ENCODE data around the gene AMDHD2.

The AMDHD2 gene

GRCh38 chr16:2499454-2499853, 20.7 kb upstream of the AMDHD2 start:
- Histone ChIP-seq H3K4me3 (ENCODE audit: low read length) (no peak overlapping the region), H3K4me1 (ENCODE audit: control insufficient read depth, insufficient read depth, low read length) (peaks cover 4% of the 10 kb centered on the region), H3K9me3 (ENCODE audit: control insufficient read depth, insufficient read depth, low read length) (no peaks in the 10 kb centered on the region), H3K36me3 (ENCODE audit: control insufficient read depth, insufficient read depth, low read length) (peaks cover 22% of the 10 kb centered on the region), H3K27me3 (ENCODE audit: control insufficient read depth, insufficient read depth, low read length) (no peaks in the 10 kb centered on the region), H3K27ac (ENCODE audit: low read length) (no peak overlapping the region)
- DNase-seq (ENCODE audit: low read depth, low spot score) = no peak
- WGBS (ENCODE audit: insufficient coverage, insufficient read length) = no CpG with 5 or more reads among the region's 6 CpGs

GRCh38 chr16:2499890-2500429, 20.2 kb upstream of the AMDHD2 start:
- DNase-seq (ENCODE audit: low read depth, low spot score) = no peak
- no peak overlapping the region for H3K4me3 ChIP-seq (ENCODE audit: low read length)
- no peak overlapping the region for H3K27ac ChIP-seq (ENCODE audit: low read length)
- WGBS (ENCODE audit: insufficient coverage, insufficient read length) = no CpG with 5 or more reads among the region's 29 CpGs
- peaks cover 4% of the 10 kb centered on the region for H3K4me1 ChIP-seq (ENCODE audit: control insufficient read depth, insufficient read depth, low read length)
- no peaks in the 10 kb centered on the region for H3K9me3 ChIP-seq (ENCODE audit: control insufficient read depth, insufficient read depth, low read length)
- H3K36me3 ChIP-seq (ENCODE audit: control insufficient read depth, insufficient read depth, low read length) = peaks cover 22% of the 10 kb centered on the region
- H3K27me3 ChIP-seq (ENCODE audit: control insufficient read depth, insufficient read depth, low read length) = no peaks in the 10 kb centered on the region

GRCh38 chr16:2500430-2500917, 19.7 kb upstream of the AMDHD2 start:
- WGBS (ENCODE audit: insufficient coverage, insufficient read length) = no CpG with 5 or more reads among the region's 20 CpGs
- Histone ChIP-seq H3K4me1 (ENCODE audit: control insufficient read depth, insufficient read depth, low read length) (peaks cover 4% of the 10 kb centered on the region), H3K27ac (ENCODE audit: low read length) (no peak overlapping the region), H3K36me3 (ENCODE audit: control insufficient read depth, insufficient read depth, low read length) (peaks cover 22% of the 10 kb centered on the region), H3K4me3 (ENCODE audit: low read length) (no peak overlapping the region), H3K9me3 (ENCODE audit: control insufficient read depth, insufficient read depth, low read length) (no peaks in the 10 kb centered on the region), H3K27me3 (ENCODE audit: control insufficient read depth, insufficient read depth, low read length) (no peaks in the 10 kb centered on the region)
- DNase-seq (ENCODE audit: low read depth, low spot score) = no peak

GRCh38 chr16:2500918-2501750, 19.0 kb upstream of the AMDHD2 start:
- H3K27me3 ChIP-seq (ENCODE audit: control insufficient read depth, insufficient read depth, low read length) = no peaks in the 10 kb centered on the region
- DNase-seq (ENCODE audit: low read depth, low spot score) = peak; percentile 71
- peaks cover 4% of the 10 kb centered on the region for H3K4me1 ChIP-seq (ENCODE audit: control insufficient read depth, insufficient read depth, low read length)
- H3K27ac ChIP-seq (ENCODE audit: low read length) = no peak overlapping the region
- WGBS (ENCODE audit: insufficient coverage, insufficient read length) = no CpG with 5 or more reads among the region's 23 CpGs
- H3K36me3 ChIP-seq (ENCODE audit: control insufficient read depth, insufficient read depth, low read length) = peaks cover 20% of the 10 kb centered on the region
- no peaks in the 10 kb centered on the region for H3K9me3 ChIP-seq (ENCODE audit: control insufficient read depth, insufficient read depth, low read length)
- H3K4me3 ChIP-seq (ENCODE audit: low read length) = peak overlapping the region; percentile 31; the same call in 1 of the 2 replicates

DNA sequence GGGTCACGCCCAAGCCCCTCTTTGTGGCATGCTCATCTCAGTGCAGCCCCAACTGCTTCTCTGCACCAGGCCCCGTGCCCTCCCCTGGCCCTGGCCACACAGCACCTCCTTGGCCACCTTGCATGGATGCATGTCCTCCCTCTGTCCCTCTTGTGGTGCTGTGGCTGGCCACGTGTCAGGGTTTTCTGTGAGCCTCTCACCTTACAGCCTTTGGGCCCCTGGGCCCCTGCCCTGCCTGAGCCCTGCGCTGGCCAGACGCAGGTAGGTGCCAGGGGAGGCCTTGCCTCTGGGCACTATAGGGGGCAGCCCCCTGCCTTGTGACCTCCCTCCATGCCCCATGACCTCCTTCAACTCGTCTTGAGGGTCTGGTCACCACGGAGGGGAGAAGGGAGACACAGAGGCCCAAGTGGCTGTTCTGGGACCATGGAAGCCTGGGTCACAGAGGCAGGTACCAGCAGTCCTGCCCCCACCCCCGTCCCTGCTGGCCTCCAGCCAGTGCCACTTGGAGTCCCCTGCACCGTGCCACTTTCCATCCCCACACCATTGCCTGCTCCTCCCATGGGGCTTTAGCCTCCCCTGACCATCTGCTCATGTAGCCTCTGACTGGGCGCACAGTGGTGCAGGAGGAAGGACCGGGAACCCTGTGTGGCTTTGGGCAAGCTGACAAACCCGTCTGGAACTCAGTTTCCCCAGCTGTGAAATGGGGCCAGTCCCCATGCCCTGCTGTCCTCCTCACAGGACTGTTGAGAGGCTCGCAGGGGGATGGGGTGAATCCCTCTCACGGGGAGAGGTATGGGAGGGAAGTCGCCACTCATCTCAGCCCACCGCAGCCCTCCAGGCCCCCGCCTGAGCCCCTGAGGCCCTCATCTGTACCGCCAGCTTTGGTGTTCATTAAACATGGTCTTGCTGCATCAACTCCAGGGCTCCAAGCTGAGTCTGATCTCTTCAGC, 17.9 kb upstream of the AMDHD2 start:
- WGBS (ENCODE audit: insufficient coverage, insufficient read length) = no CpG with 5 or more reads among the region's 18 CpGs
- Histone ChIP-seq H3K36me3 (ENCODE audit: control insufficient read depth, insufficient read depth, low read length) (peaks cover 11% of the 10 kb centered on the region; the same call in 1 of the 2 replicates), H3K9me3 (ENCODE audit: control insufficient read depth, insufficient read depth, low read length) (no peaks in the 10 kb centered on the region), H3K4me3 (ENCODE audit: low read length) (no peak overlapping the region), H3K27ac (ENCODE audit: low read length) (no peak overlapping the region), H3K4me1 (ENCODE audit: control insufficient read depth, insufficient read depth, low read length) (peaks cover 4% of the 10 kb centered on the region), H3K27me3 (ENCODE audit: control insufficient read depth, insufficient read depth, low read length) (no peaks in the 10 kb centered on the region)
- no peak for DNase-seq (ENCODE audit: low read depth, low spot score)

GRCh38 chr16:2505695-2506094, 14.5 kb upstream of the AMDHD2 start:
- no peaks in the 10 kb centered on the region for H3K9me3 ChIP-seq (ENCODE audit: control insufficient read depth, insufficient read depth, low read length)
- 100% methylated on average over 1 of the region's 14 CpGs for WGBS (ENCODE audit: insufficient coverage, insufficient read length)
- no peaks in the 10 kb centered on the region for H3K27me3 ChIP-seq (ENCODE audit: control insufficient read depth, insufficient read depth, low read length)
- no peaks in the 10 kb centered on the region for H3K36me3 ChIP-seq (ENCODE audit: control insufficient read depth, insufficient read depth, low read length)
- DNase-seq (ENCODE audit: low read depth, low spot score) = no peak
- H3K4me3 ChIP-seq (ENCODE audit: low read length) = no peak overlapping the region
- no peak overlapping the region for H3K27ac ChIP-seq (ENCODE audit: low read length)
- peaks cover 4% of the 10 kb centered on the region for H3K4me1 ChIP-seq (ENCODE audit: control insufficient read depth, insufficient read depth, low read length)

GRCh38 chr16:2507052-2507659, 13.0 kb upstream of the AMDHD2 start:
- Histone ChIP-seq H3K9me3 (ENCODE audit: control insufficient read depth, insufficient read depth, low read length) (no peaks in the 10 kb centered on the region), H3K36me3 (ENCODE audit: control insufficient read depth, insufficient read depth, low read length) (no peaks in the 10 kb centered on the region), H3K4me1 (ENCODE audit: control insufficient read depth, insufficient read depth, low read length) (peaks cover 4% of the 10 kb centered on the region; the same call in 1 of the 2 replicates), H3K27ac (ENCODE audit: low read length) (no peak overlapping the region), H3K27me3 (ENCODE audit: control insufficient read depth, insufficient read depth, low read length) (no peaks in the 10 kb centered on the region), H3K4me3 (ENCODE audit: low read length) (no peak overlapping the region)
- WGBS (ENCODE audit: insufficient coverage, insufficient read length) = no CpG with 5 or more reads among the region's 14 CpGs
- DNase-seq (ENCODE audit: low read depth, low spot score) = no peak

GRCh38 chr16:2507665-2508064, 12.5 kb upstream of the AMDHD2 start:
- peaks cover 7% of the 10 kb centered on the region; the same call in 1 of the 2 replicates for H3K4me1 ChIP-seq (ENCODE audit: control insufficient read depth, insufficient read depth, low read length)
- H3K27ac ChIP-seq (ENCODE audit: low read length) = no peak overlapping the region
- no peaks in the 10 kb centered on the region for H3K36me3 ChIP-seq (ENCODE audit: control insufficient read depth, insufficient read depth, low read length)
- H3K9me3 ChIP-seq (ENCODE audit: control insufficient read depth, insufficient read depth, low read length) = no peaks in the 10 kb centered on the region
- no CpG with 5 or more reads among the region's 11 CpGs for WGBS (ENCODE audit: insufficient coverage, insufficient read length)
- no peaks in the 10 kb centered on the region for H3K27me3 ChIP-seq (ENCODE audit: control insufficient read depth, insufficient read depth, low read length)
- H3K4me3 ChIP-seq (ENCODE audit: low read length) = no peak overlapping the region
- DNase-seq (ENCODE audit: low read depth, low spot score) = no peak

- WGBS (ENCODE audit: insufficient coverage, insufficient read length) = no CpG with 5 or more reads among the region's 18 CpGs
- Histone ChIP-seq H3K27ac (ENCODE audit: low read length) (no peak overlapping the region), H3K27me3 (ENCODE audit: control insufficient read depth, insufficient read depth, low read length) (no peaks in the 10 kb centered on the region), H3K9me3 (ENCODE audit: control insufficient read depth, insufficient read depth, low read length) (no peaks in the 10 kb centered on the region), H3K36me3 (ENCODE audit: control insufficient read depth, insufficient read depth, low read length) (no peaks in the 10 kb centered on the region), H3K4me1 (ENCODE audit: control insufficient read depth, insufficient read depth, low read length) (peaks cover 7% of the 10 kb centered on the region; the same call in 1 of the 2 replicates), H3K4me3 (ENCODE audit: low read length) (no peak overlapping the region)
- no peak for DNase-seq (ENCODE audit: low read depth, low spot score)
Measured at GRCh38 chr16:2508722-2509400, 11.3 kb upstream of the AMDHD2 start.
